Upper lobe of left lung (tissue), 6 donors: ENCODE measurements around the gene ZBTB16. TPM values are rescaled to one million over a fixed set of nuclear protein-coding genes. Genes with fewer than 3 reads are reported as not detected.

Source experiments
- ATAC-seq, 2 donors: fragments of 200-7000 bp; cut with Tn5 transposase; one replicate each; pipeline ENCODE4 v1.9.1; 2022; ENCODE audit warnings: mild to moderate bottlenecking in 2 of 2, moderate library complexity in 2 of 2; ENCODE audit not compliant: low FRiP score in 2 of 2
- DNase-seq, 2 donors: peaks; one replicate each; pipeline ENCODE4 v3.0.0-alpha.2; 2019 to 2020
- H3K27ac ChIP-seq, 4 donors: fragments of 200-600 bp; sonication (generic); one replicate each; pipeline ENCODE4 v1.5.1; 2016 to 2019
- H3K27me3 ChIP-seq, 4 donors: fragments of 200-600 bp; sonication (generic); one replicate each; pipeline ENCODE4 v1.5.1; 2017 to 2019
- H3K36me3 ChIP-seq, 4 donors: fragments of 200-600 bp; sonication (generic); one replicate each; pipeline ENCODE4 v1.5.1; 2016 to 2019
- H3K4me1 ChIP-seq, 4 donors: fragments of 200-600 bp; sonication (generic); one replicate each; pipeline ENCODE4 v1.5.1; 2018 to 2019
- H3K4me3 ChIP-seq, 4 donors: fragments of 200-600 bp; sonication (generic); one replicate each; pipeline ENCODE4 v1.5.1; 2017 to 2019; ENCODE audit warnings: mild to moderate bottlenecking in 2 of 4, moderate library complexity in 1 of 4
- H3K9me3 ChIP-seq, 4 donors: fragments of 200-600 bp; sonication (generic); one replicate each; pipeline ENCODE4 v1.5.1; 2018 to 2019
- EP300 ChIP-seq, 4 donors: sonication (generic); formaldehyde crosslinking; IDR thresholded peaks; one replicate each; pipeline ENCODE4 v1.5.1; 2017; ENCODE audit warnings: antibody characterized with exemption in 4 of 4, control low read depth in 2 of 4
- POLR2A ChIP-seq, 4 donors: fragments of 450-650 bp; IDR thresholded peaks; one replicate each; pipeline ENCODE4 v1.5.1; 2016 to 2017; ENCODE audit warnings: antibody characterized with exemption in 4 of 4, mild to moderate bottlenecking in 2 of 4
- POLR2AphosphoS5 ChIP-seq, 2 donors: sonication (generic); formaldehyde crosslinking; IDR thresholded peaks; one replicate each; pipeline ENCODE4 v1.5.1; 2017; ENCODE audit warnings: antibody characterized with exemption in 2 of 2
- WGBS, 2 donors: methylation state at CpG; one replicate each; pipeline ENCODE4 v1.1.5; 2017 to 2018; 5-methylcytosine and 5-hydroxymethylcytosine counted together
- total RNA-seq, 6 donors: library from RNA; depleted of rRNA in 4 of 6; stranded (reverse); fragments of >200 nt in 4 of 6; gene quantifications; one replicate each; pipeline versions ENCODE4 v1.1.0 to v1.2.1, GENCODE V29; 2016 to 2021
- TF ChIP-seq, protein P1 (sequence below), 6 experiments: fragments of 450-650 bp in 4 of 6; fragments of 200-600 bp in 2 of 6; sonication (generic) in 2 of 6; IDR thresholded peaks; one replicate each; pipeline ENCODE4 v1.5.1; 2016 to 2019; ENCODE audit warnings: antibody characterized with exemption in 6 of 6
- donor health status: DM: no; HTN: no; CAD: no; lungs with moderate emphysema.
- donor health status: DM: no; HTN: yes; CAD: no; lungs with severe emphysema.

Gene ZBTB16
- total RNA-seq, 6 donors from 2014 or later = 110 to 584 (median 179) TPM

DNA sequence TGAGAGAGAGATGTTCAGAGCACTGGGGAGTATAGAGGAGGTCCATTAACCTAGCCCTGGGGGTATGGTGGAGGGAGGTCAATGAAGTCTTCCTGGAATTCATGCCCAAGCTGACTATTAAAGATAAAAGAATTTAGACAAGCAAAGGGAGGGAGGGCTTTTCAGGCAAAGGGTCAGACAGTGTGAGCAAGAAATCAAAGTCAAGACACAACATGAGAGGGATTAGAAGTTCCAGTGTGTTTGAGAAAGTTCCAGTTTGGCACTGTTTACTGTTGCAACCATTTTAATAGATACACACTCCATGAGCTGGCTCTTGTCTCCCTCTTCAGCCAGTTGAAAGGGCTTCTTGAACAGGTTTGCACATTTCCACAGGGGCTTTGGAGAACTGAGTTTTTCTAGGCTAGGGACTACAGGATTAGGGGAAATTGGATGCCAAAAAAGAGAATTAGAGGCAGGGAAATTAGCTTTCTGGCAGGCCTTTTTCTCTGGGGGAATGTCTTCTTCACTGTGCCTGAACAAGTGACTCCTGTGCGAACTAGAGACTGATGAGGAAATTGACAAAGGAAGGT is 222.0 kb downstream of the ZBTB16 start:
- Histone ChIP-seq H3K36me3 (no peaks in the 10 kb centered on the region), H3K27ac (peak overlapping the region in 3 of 4 donors; percentile 61 to 71 (median 62)), H3K4me1 (peaks cover 16 to 31% (median 19%) of the 10 kb centered on the region in 4 donors), H3K9me3 (no peaks in the 10 kb centered on the region), H3K27me3 (no peaks in the 10 kb centered on the region), H3K4me3 (no peak overlapping the region)
- ATAC-seq = no peak
- no peak for DNase-seq
- WGBS, 2 donors = 74 to 81% methylated on average over 1 of the region's 1 CpG
- TF ChIP-seq POLR2AphosphoS5 (IDR thresholded peaks at IDR 0.05) = no peak
- TF ChIP-seq EP300 (IDR thresholded peaks at IDR 0.05) = no peak
- TF ChIP-seq POLR2A (IDR thresholded peaks at IDR 0.05) = no peak
- TF ChIP-seq, protein P1, sequence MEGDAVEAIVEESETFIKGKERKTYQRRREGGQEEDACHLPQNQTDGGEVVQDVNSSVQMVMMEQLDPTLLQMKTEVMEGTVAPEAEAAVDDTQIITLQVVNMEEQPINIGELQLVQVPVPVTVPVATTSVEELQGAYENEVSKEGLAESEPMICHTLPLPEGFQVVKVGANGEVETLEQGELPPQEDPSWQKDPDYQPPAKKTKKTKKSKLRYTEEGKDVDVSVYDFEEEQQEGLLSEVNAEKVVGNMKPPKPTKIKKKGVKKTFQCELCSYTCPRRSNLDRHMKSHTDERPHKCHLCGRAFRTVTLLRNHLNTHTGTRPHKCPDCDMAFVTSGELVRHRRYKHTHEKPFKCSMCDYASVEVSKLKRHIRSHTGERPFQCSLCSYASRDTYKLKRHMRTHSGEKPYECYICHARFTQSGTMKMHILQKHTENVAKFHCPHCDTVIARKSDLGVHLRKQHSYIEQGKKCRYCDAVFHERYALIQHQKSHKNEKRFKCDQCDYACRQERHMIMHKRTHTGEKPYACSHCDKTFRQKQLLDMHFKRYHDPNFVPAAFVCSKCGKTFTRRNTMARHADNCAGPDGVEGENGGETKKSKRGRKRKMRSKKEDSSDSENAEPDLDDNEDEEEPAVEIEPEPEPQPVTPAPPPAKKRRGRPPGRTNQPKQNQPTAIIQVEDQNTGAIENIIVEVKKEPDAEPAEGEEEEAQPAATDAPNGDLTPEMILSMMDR (IDR thresholded peaks at IDR 0.05) = no peak

DNA sequence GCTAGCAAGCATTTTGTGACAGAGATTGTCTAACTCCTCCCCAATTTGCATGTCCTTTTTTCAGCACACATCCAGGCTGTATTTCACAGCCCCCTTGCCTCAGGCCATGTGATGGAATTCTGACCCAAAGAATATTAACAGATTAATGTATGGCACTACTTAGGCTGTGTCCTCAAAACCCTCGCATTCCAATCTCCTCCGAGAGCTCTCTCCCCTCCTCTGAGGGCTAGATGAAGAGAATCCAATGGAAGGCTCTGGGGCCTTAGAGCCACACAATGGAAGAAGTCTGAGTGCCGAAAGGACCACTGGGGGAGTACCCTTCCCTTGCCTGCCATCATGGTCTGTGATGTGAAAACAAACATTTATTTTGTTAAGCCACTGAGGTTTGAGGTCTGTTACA is 223.0 kb downstream of the ZBTB16 start:
- Histone ChIP-seq H3K36me3 (no peaks in the 10 kb centered on the region), H3K27ac (no peak overlapping the region), H3K4me3 (no peak overlapping the region), H3K9me3 (no peaks in the 10 kb centered on the region), H3K27me3 (no peaks in the 10 kb centered on the region), H3K4me1 (peaks cover 16 to 31% (median 19%) of the 10 kb centered on the region in 4 donors)
- WGBS, 2 donors = 78 to 90% methylated on average over 3 of the region's 3 CpGs
- no peak for TF ChIP-seq POLR2AphosphoS5 (IDR thresholded peaks at IDR 0.05)
- no peak for TF ChIP-seq EP300 (IDR thresholded peaks at IDR 0.05)
- TF ChIP-seq, protein P1 (IDR thresholded peaks at IDR 0.05) = no peak
- TF ChIP-seq POLR2A (IDR thresholded peaks at IDR 0.05) = no peak
- no peak for ATAC-seq
- no peak for DNase-seq

DNA sequence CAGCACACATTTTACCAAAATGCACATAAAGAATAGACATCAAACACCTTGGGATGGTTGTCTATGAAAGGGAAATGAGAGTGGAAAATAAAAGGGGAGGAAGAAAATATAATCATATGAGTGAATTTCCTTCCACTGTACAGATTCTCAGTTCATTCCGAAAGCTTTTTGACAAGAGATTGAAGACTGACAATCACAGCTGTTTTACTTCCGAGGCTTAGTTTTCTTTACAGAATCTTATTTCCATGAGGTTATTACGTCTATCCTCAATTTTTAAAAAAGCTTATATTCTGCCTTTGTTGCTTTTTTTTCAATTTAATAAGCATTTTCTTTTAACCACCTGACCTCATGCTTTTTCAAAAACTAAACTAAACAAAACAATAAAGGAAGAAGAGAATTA is 223.9 kb downstream of the ZBTB16 start:
- Histone ChIP-seq H3K4me1 (peaks cover 16 to 31% (median 19%) of the 10 kb centered on the region in 4 donors), H3K27me3 (no peaks in the 10 kb centered on the region), H3K27ac (no peak overlapping the region), H3K4me3 (no peak overlapping the region), H3K36me3 (no peaks in the 10 kb centered on the region), H3K9me3 (no peaks in the 10 kb centered on the region)
- DNase-seq (no peak), ATAC-seq (no peak)
- no peak for TF ChIP-seq POLR2AphosphoS5 (IDR thresholded peaks at IDR 0.05)
- no peak for TF ChIP-seq EP300 (IDR thresholded peaks at IDR 0.05)
- no peak for TF ChIP-seq POLR2A (IDR thresholded peaks at IDR 0.05)
- TF ChIP-seq, protein P1 (IDR thresholded peaks at IDR 0.05) = no peak
- WGBS, 2 donors = 75 to 79% methylated on average over 3 of the region's 3 CpGs

DNA sequence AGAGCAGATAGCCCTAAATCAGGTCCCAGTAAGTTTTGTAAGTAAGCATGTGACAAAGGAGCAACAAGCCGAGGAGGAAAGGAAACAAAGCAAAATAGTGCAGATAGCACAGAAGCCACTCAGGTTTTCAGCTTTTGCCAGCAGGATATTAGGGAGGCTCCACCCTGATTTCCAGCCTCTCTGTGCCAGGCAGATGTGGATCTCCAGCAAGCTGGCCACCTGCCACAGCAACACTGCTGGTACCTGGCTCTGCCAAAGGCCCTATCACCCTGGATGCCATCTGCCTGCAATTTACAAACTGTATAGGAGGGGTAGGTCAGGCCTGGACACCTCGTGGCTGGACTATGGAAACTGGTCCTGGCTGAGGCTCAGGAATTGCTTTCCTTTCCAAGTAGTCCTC is 224.5 kb downstream of the ZBTB16 start:
- DNase-seq (no peak), ATAC-seq (no peak)
- no peaks in the 10 kb centered on the region for H3K27me3 ChIP-seq
- 49 to 56% methylated on average over 2 of the region's 2 CpGs for WGBS, 2 donors
- no peak overlapping the region for H3K4me3 ChIP-seq
- no peak overlapping the region for H3K27ac ChIP-seq
- H3K4me1 ChIP-seq = peaks cover 16 to 31% (median 19%) of the 10 kb centered on the region in 4 donors
- TF ChIP-seq, protein P1 (IDR thresholded peaks at IDR 0.05) = no peak
- TF ChIP-seq EP300 (IDR thresholded peaks at IDR 0.05) (no peak), POLR2AphosphoS5 (IDR thresholded peaks at IDR 0.05) (no peak), POLR2A (IDR thresholded peaks at IDR 0.05) (no peak)
- H3K36me3 ChIP-seq = no peaks in the 10 kb centered on the region
- H3K9me3 ChIP-seq = no peaks in the 10 kb centered on the region

DNA sequence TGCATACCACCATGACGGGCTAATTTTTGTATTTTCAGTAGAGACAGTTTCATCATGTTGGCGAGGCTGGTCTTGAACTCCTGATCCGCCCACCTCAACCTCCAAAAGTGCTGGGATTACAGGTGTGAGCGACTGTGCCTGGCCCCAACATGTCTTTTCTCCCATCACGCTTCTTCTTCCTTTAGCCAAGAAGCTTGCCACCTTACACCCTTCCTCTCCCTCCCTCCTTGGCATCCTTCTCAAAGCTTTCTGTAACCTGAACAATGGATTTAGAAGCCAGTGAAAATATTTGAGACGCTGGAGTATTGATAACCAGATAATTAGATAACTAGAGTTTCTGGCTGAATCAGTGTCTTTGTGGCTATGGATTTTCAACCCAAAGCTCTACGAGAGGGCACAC is 225.4 kb downstream of the ZBTB16 start:
- Histone ChIP-seq H3K4me3 (no peak overlapping the region), H3K27me3 (no peaks in the 10 kb centered on the region), H3K27ac (no peak overlapping the region), H3K36me3 (no peaks in the 10 kb centered on the region), H3K9me3 (no peaks in the 10 kb centered on the region), H3K4me1 (peaks cover 13 to 29% (median 17%) of the 10 kb centered on the region in 4 donors)
- DNase-seq = no peak
- no peak for TF ChIP-seq EP300 (IDR thresholded peaks at IDR 0.05)
- TF ChIP-seq POLR2AphosphoS5 (IDR thresholded peaks at IDR 0.05) = no peak
- TF ChIP-seq POLR2A (IDR thresholded peaks at IDR 0.05) = no peak
- TF ChIP-seq, protein P1 (IDR thresholded peaks at IDR 0.05) = no peak
- ATAC-seq = no peak
- 93 to 94% methylated on average over 7 of the region's 7 CpGs for WGBS, 2 donors
